A549 (cell line): Measurements from ENCODE around the gene MLYCD.

Source experiments
- CTCF ChIP-seq: fragments of >200 bp; sonication (Bioruptor Twin); formaldehyde crosslinking; IDR thresholded peaks from 3 replicates; pipeline ENCODE4 v1.5.1; 2016
- EP300 ChIP-seq, 2 experiments: fragments of >200 bp; sonication (Bioruptor Twin); formaldehyde crosslinking; IDR thresholded peaks; 2 replicates in 1 of 2; 3 replicates in 1 of 2; pipeline ENCODE4 v1.6.1; 2016 to 2017
- FOSL2 ChIP-seq, 2 experiments: fragments of 450-650 bp in 1 of 2; fragments of >200 bp in 1 of 2; sonication (Bioruptor Twin) in 1 of 2; formaldehyde crosslinking; IDR thresholded peaks; 2 replicates each; pipeline versions ENCODE4 v1.5.0 to v1.6.1; 2016 to 2020; ENCODE audit warnings: mild to moderate bottlenecking in 1 of 2, moderate library complexity in 1 of 2
- HDAC2 ChIP-seq: fragments of 200-600 bp; sonication (generic); IDR thresholded peaks from 2 replicates; pipeline ENCODE4 v1.6.1; 2016
- HOXA7 ChIP-seq: fragments of 250-450 bp; sonication (Bioruptor Pico); IDR thresholded peaks from 2 replicates; pipeline ENCODE4 v1.5.0; 2020; ENCODE audit warnings: mild to moderate bottlenecking, moderate library complexity
- MAX ChIP-seq: IDR thresholded peaks from 2 replicates; pipeline ENCODE4 v1.6.1; 2012
- POLR2A ChIP-seq: IDR thresholded peaks from 2 replicates; pipeline ENCODE4 v1.6.1; 2012; ENCODE audit warnings: mild to moderate bottlenecking, low read length
- REST ChIP-seq: fragments of 200-600 bp; sonication (generic); IDR thresholded peaks from 2 replicates; pipeline ENCODE4 v1.6.1; 2016; ENCODE audit warnings: antibody characterized with exemption, mild to moderate bottlenecking, moderate library complexity

GRCh38 chr16:83942074-83942473, 43.2 kb downstream of the MLYCD start:
- TF ChIP-seq HDAC2 (no peak), HOXA7 (no peak), POLR2A (no peak), CTCF (no peak), REST (no peak), MAX (no peak), FOSL2 (IDR thresholded peaks at IDR 0.05) (no peak), FOSL2 (CRISPR knock-in tag; IDR thresholded peaks at IDR 0.05) (no peak), EP300 (IDR thresholded peaks at IDR 0.05) (no peak)
